Karpas-422 (cell line): Measurements from ENCODE around the gene AK1. TPM values are rescaled to one million over a fixed set of nuclear protein-coding genes. Genes with fewer than 3 reads are reported as not detected.

Experiments
- DNase-seq: peaks from one replicate; pipeline ENCODE4 v3.0.0-alpha.2; 2015
- H2AFZ ChIP-seq: fragments of 200-600 bp; sonication (generic); 2 replicates; pipeline ENCODE4 v1.6.1; 2014; ENCODE audit warnings: antibody characterized with exemption, low read length, mixed read lengths
- H3K27ac ChIP-seq: fragments of 200-600 bp; sonication (generic); 2 replicates; pipeline ENCODE4 v1.5.1; 2014; ENCODE audit warnings: mild to moderate bottlenecking, low read length, moderate library complexity
- H3K27me3 ChIP-seq: fragments of 200-600 bp; sonication (generic); 2 replicates; pipeline ENCODE4 v1.6.1; 2014; ENCODE audit warnings: low read length, mixed read lengths
- H3K36me3 ChIP-seq: fragments of 200-600 bp; sonication (generic); 2 replicates; pipeline ENCODE4 v1.6.1; 2014; ENCODE audit warnings: low read length, mixed read lengths; ENCODE audit not compliant: insufficient read depth
- H3K4me1 ChIP-seq: fragments of 200-600 bp; sonication (generic); 2 replicates; pipeline ENCODE4 v1.6.1; 2014; ENCODE audit warnings: mild to moderate bottlenecking, low read length, mixed read lengths
- H3K4me2 ChIP-seq: fragments of 200-600 bp; sonication (generic); 2 replicates; pipeline ENCODE4 v1.6.1; 2014; ENCODE audit warnings: low read length, low read depth, mild to moderate bottlenecking; ENCODE audit not compliant: poor library complexity, severe bottlenecking
- H3K4me3 ChIP-seq: fragments of 200-600 bp; sonication (generic); 2 replicates; pipeline ENCODE4 v1.5.1; 2014; ENCODE audit warnings: mild to moderate bottlenecking, antibody characterized with exemption, low read length, mixed read lengths
- H3K79me2 ChIP-seq: fragments of 200-600 bp; sonication (generic); 2 replicates; pipeline ENCODE4 v1.6.1; 2014; ENCODE audit warnings: mild to moderate bottlenecking, low read length, mixed read lengths
- H3K9ac ChIP-seq: fragments of 200-600 bp; sonication (generic); 2 replicates; pipeline ENCODE4 v1.6.0; 2014; ENCODE audit warnings: low read length
- H3K9me2 ChIP-seq: fragments of 200-600 bp; sonication (generic), shearing (Covaris generic); replicated peaks from 2 replicates; pipeline ENCODE4 v1.6.0; 2014; ENCODE audit warnings: mild to moderate bottlenecking, low read length, moderate library complexity; ENCODE audit not compliant: insufficient read depth
- H3K9me3 ChIP-seq: fragments of 300-700, 200-600 bp; sonication (generic); 2 replicates; pipeline ENCODE4 v1.6.1; 2014; ENCODE audit warnings: low read length, mixed read lengths
- H4K20me1 ChIP-seq: fragments of 200-600 bp; sonication (generic); 2 replicates; pipeline ENCODE4 v1.6.1; 2014; ENCODE audit warnings: mild to moderate bottlenecking, antibody characterized with exemption, low read length, low read depth; ENCODE audit not compliant: insufficient read depth
- total RNA-seq: library from RNA; depleted of rRNA; stranded (reverse); fragments of >200 nt; shearing (Covaris generic); gene quantifications from 2 replicates; pipeline ENCODE4 v1.2.3, GENCODE V29; 2014; ENCODE audit warnings: low replicate concordance

The AK1 gene
- total RNA-seq, 1 experiment from 2014 or later: 1.0 TPM

DNA sequence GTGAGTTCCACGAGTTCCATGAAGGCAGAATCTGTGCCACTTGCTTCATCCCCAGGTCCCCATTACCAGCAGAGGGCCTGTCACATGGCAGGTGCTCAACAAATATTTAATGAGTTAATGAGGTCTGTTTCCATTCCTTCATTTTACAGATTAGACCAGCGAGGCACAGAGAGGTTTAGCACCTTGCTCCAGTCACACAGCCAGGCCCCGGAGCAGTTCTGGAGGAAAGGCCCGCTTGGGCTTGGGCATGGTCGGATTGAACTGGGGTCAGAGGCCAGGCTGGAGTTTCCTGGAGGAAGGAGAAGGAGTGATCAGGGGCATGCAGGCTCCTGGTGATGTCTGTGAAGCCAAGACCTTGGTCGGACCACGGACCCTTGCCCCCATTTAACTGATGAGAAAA lies 43.3 kb upstream of the AK1 start:
- H3K4me2 ChIP-seq: no peak overlapping the region
- H3K36me3 ChIP-seq: no peaks in the 10 kb centered on the region
- H3K79me2 ChIP-seq: peaks cover 9% of the 10 kb centered on the region; the same call in 1 of the 2 replicates
- no peak for DNase-seq
- H3K27me3 ChIP-seq: no peaks in the 10 kb centered on the region
- no peak overlapping the region for H2AFZ ChIP-seq
- no peaks in the 10 kb centered on the region for H4K20me1 ChIP-seq
- no peaks in the 10 kb centered on the region for H3K9me2 ChIP-seq
- no peaks in the 10 kb centered on the region for H3K9me3 ChIP-seq
- peaks cover 22% of the 10 kb centered on the region for H3K4me1 ChIP-seq
- no peak overlapping the region for H3K27ac ChIP-seq
- no peak overlapping the region for H3K9ac ChIP-seq
- H3K4me3 ChIP-seq: no peak overlapping the region

DNA sequence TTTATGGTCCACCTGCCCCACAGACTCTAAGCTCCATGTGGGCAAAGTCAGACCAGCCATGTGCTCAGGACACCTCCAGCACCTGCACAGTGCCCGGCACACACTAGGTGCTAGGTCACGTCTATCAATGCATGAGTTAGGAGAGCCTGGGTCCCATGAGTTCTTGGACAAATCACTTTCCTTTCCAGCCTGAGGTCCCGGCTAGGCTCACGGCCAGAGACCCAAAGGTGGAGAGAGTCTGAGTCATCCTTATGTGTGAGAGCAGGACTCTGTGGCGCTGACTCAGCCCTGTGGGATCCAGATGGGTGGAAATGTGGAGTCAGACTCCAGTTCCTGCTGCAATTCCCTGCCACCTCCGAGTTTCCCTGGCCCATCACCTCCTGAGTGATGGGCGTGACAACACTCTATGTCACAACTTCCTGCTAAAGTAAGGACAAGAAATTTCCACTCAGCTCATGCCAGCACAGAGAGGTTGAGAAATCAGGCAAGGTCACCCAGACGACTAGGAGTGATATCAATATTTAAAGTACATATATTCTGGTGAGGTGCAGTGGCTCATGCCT lies 41.9 kb upstream of the AK1 start:
- Histone ChIP-seq H3K9ac (no peak overlapping the region), H3K4me2 (no peak overlapping the region), H3K27me3 (no peaks in the 10 kb centered on the region), H3K27ac (no peak overlapping the region), H3K9me2 (no peaks in the 10 kb centered on the region), H3K9me3 (no peaks in the 10 kb centered on the region), H2AFZ (no peak overlapping the region), H3K4me3 (no peak overlapping the region), H3K4me1 (peaks cover 35% of the 10 kb centered on the region), H3K79me2 (peaks cover 17% of the 10 kb centered on the region), H3K36me3 (0 out of 2 replicates have a peak, but pooled peaks cover 6% of the 10 kb centered on the region), H4K20me1 (no peaks in the 10 kb centered on the region)
- no peak for DNase-seq

DNA sequence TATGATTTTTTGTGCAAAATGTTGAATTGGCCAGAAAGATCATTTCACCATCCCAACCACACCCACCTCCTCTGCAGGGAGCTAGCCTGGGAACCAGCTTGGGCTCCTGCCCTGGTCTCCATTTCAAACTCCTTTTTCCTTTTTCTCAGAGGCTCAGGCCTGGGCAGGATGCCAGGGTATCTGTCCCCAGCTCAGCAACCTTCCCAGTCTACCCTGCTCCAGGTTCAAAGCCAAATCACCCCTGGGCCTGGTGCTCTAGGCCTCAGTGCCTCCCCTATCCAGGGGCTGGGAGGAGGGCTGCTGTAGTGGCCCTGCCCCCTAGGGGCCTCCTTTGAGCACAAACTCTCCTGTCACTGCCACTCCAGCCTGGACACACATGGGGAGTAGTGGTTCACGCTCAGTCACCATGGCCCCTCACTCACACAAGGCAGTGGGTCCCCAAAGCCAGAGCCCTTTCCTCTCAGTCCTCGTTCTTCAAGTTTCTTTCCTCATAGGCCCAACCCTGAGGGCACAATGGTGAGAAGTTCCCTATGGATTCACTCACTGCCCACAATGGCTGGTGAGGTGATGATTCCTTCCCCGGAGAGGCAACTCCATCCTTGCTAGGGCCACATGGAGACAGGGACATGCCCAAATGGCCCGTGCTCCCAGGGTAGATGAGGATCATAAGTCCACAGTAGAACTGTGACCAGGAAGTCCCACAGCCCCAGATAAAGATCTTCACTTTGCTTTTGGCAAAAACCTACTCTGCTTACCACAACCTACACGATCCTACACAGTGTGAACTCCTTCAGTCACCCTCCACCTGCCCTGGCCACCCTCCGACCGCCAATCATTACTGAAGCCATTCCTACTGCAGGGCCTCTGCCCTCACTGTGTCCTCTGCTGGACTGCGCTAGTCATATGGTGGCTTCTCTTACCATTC lies 41.0 kb upstream of the AK1 start:
- Histone ChIP-seq H3K4me1 (peaks cover 35% of the 10 kb centered on the region), H2AFZ (no peak overlapping the region), H3K4me3 (no peak overlapping the region), H3K79me2 (peaks cover 17% of the 10 kb centered on the region), H3K27me3 (no peaks in the 10 kb centered on the region), H3K9me2 (no peaks in the 10 kb centered on the region), H3K27ac (no peak overlapping the region), H4K20me1 (no peaks in the 10 kb centered on the region), H3K36me3 (0 out of 2 replicates have a peak, but pooled peaks cover 8% of the 10 kb centered on the region), H3K4me2 (no peak overlapping the region), H3K9me3 (no peaks in the 10 kb centered on the region), H3K9ac (0 out of 2 replicates have a peak overlapping the region, but pooled peaks have one; percentile 17)
- no peak for DNase-seq

DNA sequence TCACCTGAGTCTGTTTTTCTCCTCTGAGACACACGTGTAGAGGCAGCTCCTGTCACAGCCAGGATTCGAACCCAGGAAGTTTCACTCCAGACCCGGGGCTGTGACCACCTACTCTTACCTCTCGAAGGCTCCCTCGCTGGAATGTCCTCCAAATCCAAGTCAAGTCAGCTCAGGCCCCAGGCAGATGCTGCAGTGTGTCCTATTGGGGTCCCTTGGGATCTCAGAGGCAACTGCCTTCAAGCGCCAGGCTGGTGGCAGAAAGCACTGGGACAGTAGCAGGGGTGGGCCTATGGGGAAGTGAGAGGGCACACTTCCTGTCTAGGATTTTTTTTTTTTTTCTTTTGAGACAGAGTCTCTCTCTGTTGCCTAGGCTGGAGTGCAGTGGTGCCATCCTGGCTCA lies 40.1 kb upstream of the AK1 start:
- peak overlapping the region; percentile 62 for H3K9ac ChIP-seq
- H3K4me3 ChIP-seq: peak overlapping the region; percentile 61
- no peaks in the 10 kb centered on the region for H3K27me3 ChIP-seq
- DNase-seq: peak; percentile 89
- H4K20me1 ChIP-seq: no peaks in the 10 kb centered on the region
- no peaks in the 10 kb centered on the region for H3K9me2 ChIP-seq
- H3K4me1 ChIP-seq: peaks cover 35% of the 10 kb centered on the region
- H3K36me3 ChIP-seq: 0 out of 2 replicates have a peak, but pooled peaks cover 8% of the 10 kb centered on the region
- H3K79me2 ChIP-seq: peaks cover 17% of the 10 kb centered on the region
- peak overlapping the region; percentile 66; the same call in 1 of the 2 replicates for H2AFZ ChIP-seq
- peak overlapping the region; percentile 55 for H3K27ac ChIP-seq
- peak overlapping the region; percentile 67 for H3K4me2 ChIP-seq
- no peaks in the 10 kb centered on the region for H3K9me3 ChIP-seq

DNA sequence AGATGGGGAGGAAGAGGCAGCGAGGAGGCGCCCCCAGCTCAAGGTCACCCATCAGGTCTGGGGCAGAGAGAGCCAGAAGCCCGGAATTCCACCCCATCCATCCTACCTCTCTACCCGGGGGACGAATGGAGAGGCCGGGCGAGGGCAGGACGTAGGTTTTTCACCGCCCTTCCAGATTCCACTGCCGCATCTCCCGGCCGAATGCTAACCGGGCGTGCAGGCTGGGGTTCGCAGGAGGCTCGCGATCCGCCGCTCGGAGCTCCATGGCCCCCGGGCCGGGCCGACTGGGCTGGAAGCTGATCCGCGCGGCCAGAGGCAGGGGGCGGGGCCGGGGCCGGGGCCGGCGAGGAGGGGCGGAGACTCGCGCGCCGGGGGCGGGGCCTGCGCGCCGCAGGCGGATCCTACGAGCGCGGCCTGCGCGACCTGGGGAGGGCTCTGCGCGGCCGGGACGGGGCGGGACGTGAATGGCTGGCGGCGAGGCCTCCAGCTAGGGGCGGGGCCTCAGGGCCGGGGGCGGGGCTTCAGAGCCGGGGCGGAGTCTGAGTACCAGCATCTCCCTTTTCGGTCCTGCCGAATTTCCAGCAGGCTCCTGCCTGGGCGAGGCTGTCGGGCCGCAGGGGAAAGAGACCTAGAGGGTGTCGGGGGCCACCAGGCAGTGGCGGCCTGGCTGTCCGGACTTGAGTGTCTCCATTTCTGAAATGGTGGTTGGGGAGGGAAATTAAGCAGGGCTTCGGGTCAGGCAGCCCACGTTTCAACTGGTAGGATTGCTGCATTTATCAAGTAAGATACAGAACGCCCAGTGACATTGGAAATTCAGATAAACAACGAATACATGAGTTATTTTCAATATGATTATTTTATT lies 39.5 kb upstream of the AK1 start, which contains the start of gene ST6GALNAC4:
TSS of gene ST6GALNAC4 (minus strand) at position 322 of the 862 bp plus-strand sequence. CDS start 622 bp downstream, outside the sequence.
- Histone ChIP-seq H3K79me2 (peaks cover 17% of the 10 kb centered on the region), H3K4me1 (peaks cover 39% of the 10 kb centered on the region), H2AFZ (peak within 1 kb of the TSS; percentile 66; the same call in 1 of the 2 replicates)

DNA sequence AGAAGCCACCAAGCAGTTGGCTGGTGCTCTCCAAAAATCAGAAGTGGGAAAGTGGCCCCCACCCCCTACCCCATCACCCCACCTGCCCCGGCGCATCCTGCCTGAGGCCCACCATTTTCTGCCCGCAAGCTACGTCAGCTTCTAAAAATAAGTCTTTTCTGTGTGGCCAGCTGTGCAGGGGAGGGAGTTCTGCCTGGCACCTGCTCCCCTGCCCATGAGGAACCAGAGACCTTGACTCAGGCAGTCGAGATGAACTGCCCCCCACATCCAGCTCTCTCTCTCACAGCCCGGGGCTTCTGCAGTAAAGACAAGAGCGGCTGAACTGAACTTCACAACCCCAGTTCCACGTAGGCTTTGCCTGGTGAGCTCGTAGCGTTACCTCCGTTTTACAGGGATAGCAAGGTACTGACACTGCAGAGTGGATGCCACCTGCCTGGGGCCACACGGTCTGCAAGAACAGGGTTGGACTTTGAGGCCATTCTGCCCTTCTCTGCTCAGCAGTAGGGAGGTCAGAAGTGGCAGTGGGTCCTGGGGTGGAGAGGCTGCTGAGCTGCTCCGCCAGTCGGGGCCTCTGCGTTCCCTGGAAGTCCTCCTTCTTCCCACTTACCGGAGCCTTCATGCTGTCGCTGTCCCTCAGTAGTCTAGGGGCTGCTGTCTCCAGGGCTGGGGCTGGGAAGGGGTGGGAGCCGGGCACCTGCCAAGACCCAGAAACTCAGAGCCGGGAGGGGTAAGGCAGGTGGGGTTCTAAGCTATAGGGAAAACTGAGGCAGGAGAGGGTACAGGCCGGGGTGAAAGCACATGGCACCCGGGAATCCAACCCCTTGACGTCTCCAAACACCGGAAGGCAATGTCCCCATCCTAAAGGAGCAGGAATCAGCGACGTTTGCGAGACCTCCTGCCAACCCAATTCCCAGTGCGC lies 38.6 kb upstream of the AK1 start:
- H3K27ac ChIP-seq: peak overlapping the region; percentile 88
- 0 out of 2 replicates have a peak, but pooled peaks cover 8% of the 10 kb centered on the region for H3K36me3 ChIP-seq
- no peaks in the 10 kb centered on the region for H3K9me2 ChIP-seq
- H3K79me2 ChIP-seq: peaks cover 17% of the 10 kb centered on the region
- peak overlapping the region; percentile 76 for H3K4me2 ChIP-seq
- peak overlapping the region; percentile 84 for H3K9ac ChIP-seq
- H3K9me3 ChIP-seq: no peaks in the 10 kb centered on the region
- H4K20me1 ChIP-seq: no peaks in the 10 kb centered on the region
- no peak overlapping the region for H2AFZ ChIP-seq
- H3K27me3 ChIP-seq: no peaks in the 10 kb centered on the region
- DNase-seq: peak; percentile 90
- peak overlapping the region; percentile 79 for H3K4me3 ChIP-seq
- peaks cover 44% of the 10 kb centered on the region for H3K4me1 ChIP-seq

More for the DNA sequence above, 39.5 kb upstream of the AK1 start, which contains the start of gene ST6GALNAC4:
- Histone ChIP-seq H3K36me3 (0 out of 2 replicates have a peak, but pooled peaks cover 8% of the 10 kb centered on the region), H3K4me2 (peak within 1 kb of the TSS; percentile 76), H3K27ac (peak within 1 kb of the TSS; percentile 88), H3K27me3 (no peaks in the 10 kb centered on the region), H4K20me1 (no peaks in the 10 kb centered on the region), H3K9me2 (no peaks in the 10 kb centered on the region), H3K9ac (peak within 1 kb of the TSS; percentile 84), H3K4me3 (peak within 1 kb of the TSS; percentile 79), H3K9me3 (no peaks in the 10 kb centered on the region)
- DNase-seq: peak; percentile 97

DNA sequence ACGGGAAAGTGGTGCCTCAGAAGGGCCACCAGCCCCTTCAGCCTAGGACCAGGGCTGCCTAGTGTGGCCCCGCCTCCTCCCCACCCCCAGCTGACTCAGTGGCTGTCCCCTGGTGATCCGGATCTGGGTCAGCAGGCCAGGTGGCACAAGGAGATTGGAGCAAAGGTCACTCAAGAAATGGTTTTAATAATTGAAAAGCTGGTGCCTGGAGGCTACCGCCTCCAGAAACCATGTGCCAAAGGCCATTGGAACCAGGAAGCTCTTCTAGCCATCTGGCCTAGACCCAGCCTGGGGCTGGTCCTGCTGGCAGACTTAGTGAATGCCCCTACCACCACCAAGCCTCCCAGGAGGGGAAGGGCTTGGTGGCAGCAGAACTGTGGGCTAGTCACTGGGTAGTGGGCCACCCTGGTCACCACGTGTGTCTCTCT lies 37.9 kb upstream of the AK1 start:
- H3K36me3 ChIP-seq: 0 out of 2 replicates have a peak, but pooled peaks cover 8% of the 10 kb centered on the region
- no peaks in the 10 kb centered on the region for H3K9me2 ChIP-seq
- H3K27ac ChIP-seq: peak overlapping the region; percentile 88
- H3K4me3 ChIP-seq: peak overlapping the region; percentile 79
- H4K20me1 ChIP-seq: no peaks in the 10 kb centered on the region
- H3K4me2 ChIP-seq: peak overlapping the region; percentile 76
- H3K79me2 ChIP-seq: peaks cover 17% of the 10 kb centered on the region
- no peaks in the 10 kb centered on the region for H3K9me3 ChIP-seq
- no peak for DNase-seq
- peak overlapping the region; percentile 21; the same call in 1 of the 2 replicates for H2AFZ ChIP-seq
- H3K27me3 ChIP-seq: no peaks in the 10 kb centered on the region
- peaks cover 46% of the 10 kb centered on the region for H3K4me1 ChIP-seq
- peak overlapping the region; percentile 84 for H3K9ac ChIP-seq
